ENCODE results near the gene ABCA2.
A peak's percentile ranks its signal among the peaks of the same experiment; 100 is the strongest.

Gene ABCA2

GRCh38 chr9:136972743-136973142 lies 55.3 kb downstream of the ABCA2 start:
- intact Hi-C loops (cut with DNase I) = no loop called here
- DNase-seq = no peak

GRCh38 chr9:136972335-136972734 lies 55.7 kb downstream of the ABCA2 start:
- no peak for DNase-seq
- intact Hi-C loops (cut with DNase I) = no loop called here

GRCh38 chr9:136971746-136972145 lies 56.3 kb downstream of the ABCA2 start:
- intact Hi-C loops (cut with DNase I) = no loop called here
- no peak for DNase-seq

- DNase-seq = no peak
- intact Hi-C loops (cut with DNase I) = no loop called here
Measured at GRCh38 chr9:136970361-136970760, 57.7 kb downstream of the ABCA2 start.

- no peak for DNase-seq
- intact Hi-C loops (cut with DNase I) = no loop called here
Measured at GRCh38 chr9:136969774-136970173, 58.3 kb downstream of the ABCA2 start.

GRCh38 chr9:136969150-136969549 lies 58.9 kb downstream of the ABCA2 start:
- no peak for DNase-seq
- intact Hi-C loops (cut with DNase I) = no loop called here

GRCh38 chr9:136968333-136969127 lies 59.5 kb downstream of the ABCA2 start:
- DNase-seq = no peak
- intact Hi-C loops (cut with DNase I) = no loop called here

GRCh38 chr9:136965771-136966484 lies 62.1 kb downstream of the ABCA2 start:
- DNase-seq = peak in 6 of 10 donors; percentile 56 to 85 (median 66)
- intact Hi-C loops (cut with DNase I) = no loop called here

- DNase-seq = no peak
- intact Hi-C loops (cut with DNase I) = no loop called here
Measured at GRCh38 chr9:136964833-136965422, 63.1 kb downstream of the ABCA2 start.

- intact Hi-C loops (cut with DNase I) = no loop called here
- no peak for DNase-seq
Measured at GRCh38 chr9:136964171-136964689, 63.8 kb downstream of the ABCA2 start.

GRCh38 chr9:136963751-136964150 lies 64.3 kb downstream of the ABCA2 start:
- intact Hi-C loops (cut with DNase I) = no loop called here
- DNase-seq = no peak

GRCh38 chr9:136963341-136963740 lies 64.7 kb downstream of the ABCA2 start:
- intact Hi-C loops (cut with DNase I) = no loop called here
- no peak for DNase-seq

- no peak for DNase-seq
- intact Hi-C loops (cut with DNase I) = no loop called here
Measured at GRCh38 chr9:136962701-136963248, 65.3 kb downstream of the ABCA2 start.

GRCh38 chr9:136962163-136962562 lies 65.9 kb downstream of the ABCA2 start:
- no peak for DNase-seq
- intact Hi-C loops (cut with DNase I) = no loop called here

GRCh38 chr9:136961279-136962065 lies 66.6 kb downstream of the ABCA2 start:
- peak in 3 of 10 donors; percentile 46 to 87 (median 50) for DNase-seq
- intact Hi-C loops (cut with DNase I) = no loop called here

- intact Hi-C loops (cut with DNase I) = no loop called here
- DNase-seq = no peak
Measured at GRCh38 chr9:136960938-136961275, 67.1 kb downstream of the ABCA2 start.

- DNase-seq = no peak
Measured at GRCh38 chr9:136960212-136960937, 67.7 kb downstream of the ABCA2 start.

GRCh38 chr9:136958898-136959850 lies 68.9 kb downstream of the ABCA2 start:
- DNase-seq = no peak
- intact Hi-C loops (cut with DNase I) = no loop called here

More at GRCh38 chr9:136960212-136960937, 67.7 kb downstream of the ABCA2 start:
- intact Hi-C loops (cut with DNase I) = no loop called here

GRCh38 chr9:136958473-136958872 lies 69.6 kb downstream of the ABCA2 start:
- DNase-seq = no peak
- intact Hi-C loops (cut with DNase I) = no loop called here

All from posterior cingulate gyrus (tissue), 11 donors.